DMS79 (cell line): ENCODE results near the gene MYO7B.

ENCODE experiments used
- DNase-seq: peaks from one replicate; lab custom pipeline; 2025; lab: John Stamatoyannopoulos, UW

Gene MYO7B

DNA sequence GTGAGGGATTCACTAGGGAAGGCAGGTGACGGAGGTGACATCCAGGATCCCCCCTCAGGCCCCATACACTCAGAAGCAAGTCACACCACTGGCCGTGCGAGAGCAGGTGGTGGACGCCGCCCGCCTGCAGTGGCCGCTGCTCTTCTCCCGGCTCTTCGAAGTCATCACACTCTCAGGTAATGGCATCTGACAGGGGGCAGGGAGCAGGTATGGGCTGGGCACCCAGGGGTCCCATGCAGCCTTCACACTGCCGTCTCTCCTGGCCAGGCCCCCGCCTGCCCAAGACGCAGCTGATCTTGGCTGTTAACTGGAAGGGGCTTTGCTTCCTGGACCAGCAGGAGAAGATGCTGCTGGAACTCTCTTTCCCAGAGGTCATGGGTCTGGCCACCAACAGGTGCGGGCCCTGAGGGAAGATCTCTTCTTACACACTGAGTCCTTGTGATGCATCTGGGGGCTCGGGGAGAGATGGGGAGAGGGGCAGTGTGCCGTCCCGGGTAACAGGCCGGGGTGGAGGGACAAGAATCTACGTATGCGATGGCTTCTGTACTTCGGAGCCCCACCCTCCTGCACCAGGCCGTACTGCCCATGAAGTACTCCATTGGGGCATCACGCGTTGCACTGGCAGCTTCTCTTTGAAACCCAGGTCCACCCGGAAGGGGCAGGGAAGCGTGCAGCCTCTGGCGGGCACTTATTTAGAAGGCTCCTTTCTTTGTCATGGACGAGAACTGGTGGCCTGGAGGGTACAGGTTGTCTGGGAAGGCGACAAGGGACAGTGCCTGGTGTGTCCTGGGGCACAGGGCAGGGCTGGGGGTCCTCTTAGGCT, 91.6 kb downstream of the MYO7B start:
- no peak for DNase-seq

DNA sequence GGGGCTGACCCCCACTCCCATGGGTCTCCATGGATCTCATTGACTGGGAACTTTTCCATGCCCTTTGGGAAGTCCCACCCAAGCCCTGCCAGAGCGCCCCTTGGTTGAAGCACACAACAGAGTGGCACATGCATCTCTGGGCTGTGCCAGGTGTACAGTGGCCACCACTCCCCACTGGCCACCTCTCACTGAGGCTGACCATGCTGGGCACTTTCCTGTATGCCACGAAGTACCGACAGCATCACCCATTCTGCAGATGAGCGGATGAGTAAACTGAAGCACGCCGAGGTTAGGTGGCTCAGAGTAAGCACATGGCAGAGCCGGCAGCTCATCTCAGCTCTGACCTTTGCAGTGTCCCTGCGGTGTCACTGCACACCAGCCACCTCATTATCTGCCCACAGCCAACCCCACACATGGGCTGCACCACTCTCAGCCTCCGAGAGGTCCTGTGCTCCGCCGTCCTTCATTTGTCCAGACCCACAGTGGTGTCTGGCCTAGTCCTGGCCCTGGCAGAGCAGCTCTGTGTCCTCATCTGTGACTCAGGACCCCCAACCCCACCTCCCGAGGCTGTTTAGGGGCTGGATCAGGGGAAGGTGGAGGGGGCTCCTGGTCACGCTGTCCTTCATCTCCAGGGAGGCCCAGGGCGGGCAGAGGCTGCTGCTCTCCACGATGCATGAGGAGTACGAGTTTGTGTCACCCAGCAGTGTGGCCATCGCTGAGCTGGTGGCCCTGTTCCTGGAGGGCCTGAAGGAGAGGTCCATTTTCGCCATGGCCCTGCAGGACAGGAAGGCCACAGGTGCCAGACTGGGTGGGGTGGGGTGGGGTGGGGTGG, 92.5 kb downstream of the MYO7B start:
- DNase-seq = no peak

DNA sequence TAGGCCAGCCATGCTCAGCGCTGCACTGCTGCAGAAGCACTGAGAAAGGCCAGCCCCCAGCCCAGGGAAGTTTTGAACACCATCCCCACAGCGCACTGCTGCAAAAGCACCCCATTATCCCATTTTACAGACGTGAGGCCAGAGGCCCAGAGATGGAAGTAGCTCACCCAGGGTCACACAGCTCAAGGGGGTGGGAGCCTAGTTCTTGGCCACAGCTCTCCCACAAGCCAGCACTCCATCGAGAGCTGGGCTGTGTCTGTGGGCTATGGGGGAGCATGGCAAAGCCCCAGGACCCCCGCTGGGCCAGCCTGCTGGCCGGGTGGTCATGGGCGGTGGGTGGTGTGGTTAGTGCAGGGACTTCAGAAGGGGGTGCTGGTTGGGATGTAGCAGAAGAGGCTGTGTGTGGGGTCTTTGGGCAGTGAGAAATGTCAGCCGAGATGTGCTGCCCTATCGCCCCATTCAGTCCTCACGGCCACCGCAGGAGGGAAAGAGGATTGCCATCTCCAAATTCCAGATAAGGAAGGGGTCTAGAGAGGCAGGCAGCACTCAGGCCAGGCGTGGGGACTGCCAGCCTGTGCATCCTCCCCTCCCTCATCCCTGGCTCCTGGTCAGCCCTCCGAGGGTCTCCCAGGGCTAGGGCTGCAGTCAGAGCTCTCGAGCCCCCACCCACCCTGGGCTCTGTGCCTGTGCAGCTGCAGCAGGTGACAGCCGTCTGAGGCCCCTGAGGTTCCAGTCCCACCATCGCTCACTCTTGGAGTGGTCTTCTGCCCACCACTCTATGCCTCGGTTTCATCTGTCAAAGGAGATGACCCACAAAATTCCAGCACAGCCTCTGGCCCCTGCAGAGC, 93.5 kb downstream of the MYO7B start:
- no peak for DNase-seq

DNA sequence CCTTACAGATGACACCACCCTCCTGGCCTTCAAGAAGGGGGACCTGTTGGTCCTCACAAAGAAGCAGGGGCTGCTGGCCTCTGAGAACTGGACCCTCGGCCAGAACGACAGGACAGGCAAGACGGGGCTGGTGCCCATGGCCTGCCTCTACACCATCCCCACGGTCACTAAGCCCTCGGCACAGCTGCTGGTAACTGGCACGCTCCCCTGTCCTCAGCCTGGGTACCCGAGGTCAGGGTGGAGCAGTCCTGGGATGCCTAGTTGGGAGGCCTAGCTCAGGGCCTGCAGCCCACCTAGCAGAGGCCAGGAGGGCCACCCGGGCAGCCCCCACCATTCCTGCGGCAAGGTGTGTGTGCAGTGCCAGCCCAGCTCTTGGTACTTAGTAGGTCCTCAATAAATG, 94.2 kb downstream of the MYO7B start:
- DNase-seq = no peak

DNA sequence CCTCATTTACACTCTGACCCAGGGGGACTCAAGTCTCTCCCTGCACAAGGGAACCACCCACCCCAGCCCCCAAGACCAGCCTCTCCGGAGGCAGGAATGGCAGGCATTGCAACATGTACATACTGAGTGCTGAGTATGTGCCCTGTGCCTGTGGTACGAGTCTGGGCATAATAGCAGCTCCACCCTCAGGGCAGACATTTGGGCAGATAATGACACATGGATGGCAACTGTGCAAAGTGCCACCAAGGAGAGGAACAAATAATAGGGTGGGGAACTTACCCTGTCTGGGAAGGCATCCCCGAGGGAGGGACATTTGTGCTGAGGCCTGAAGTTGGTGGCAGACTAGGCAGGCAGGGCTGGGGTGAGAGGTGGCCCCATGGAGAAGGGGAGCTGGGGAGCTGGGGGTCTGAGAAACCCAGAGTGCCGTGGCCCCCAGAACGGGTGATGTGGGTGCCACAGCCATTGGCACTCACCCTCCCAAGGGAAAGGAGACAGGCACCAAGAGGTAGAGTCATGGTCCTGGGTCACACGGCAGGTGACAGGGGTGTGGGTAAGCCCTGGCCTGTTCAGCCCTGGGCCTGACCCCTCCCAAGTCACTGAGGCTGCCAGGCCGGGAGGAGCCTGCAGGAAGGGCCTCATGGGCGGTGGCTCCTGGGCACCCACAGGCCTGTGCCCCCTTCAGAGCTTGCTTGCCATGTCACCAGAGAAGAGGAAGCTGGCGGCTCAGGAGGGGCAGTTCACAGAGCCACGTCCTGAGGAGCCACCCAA, 94.8 kb downstream of the MYO7B start:
- DNase-seq = no peak

DNA sequence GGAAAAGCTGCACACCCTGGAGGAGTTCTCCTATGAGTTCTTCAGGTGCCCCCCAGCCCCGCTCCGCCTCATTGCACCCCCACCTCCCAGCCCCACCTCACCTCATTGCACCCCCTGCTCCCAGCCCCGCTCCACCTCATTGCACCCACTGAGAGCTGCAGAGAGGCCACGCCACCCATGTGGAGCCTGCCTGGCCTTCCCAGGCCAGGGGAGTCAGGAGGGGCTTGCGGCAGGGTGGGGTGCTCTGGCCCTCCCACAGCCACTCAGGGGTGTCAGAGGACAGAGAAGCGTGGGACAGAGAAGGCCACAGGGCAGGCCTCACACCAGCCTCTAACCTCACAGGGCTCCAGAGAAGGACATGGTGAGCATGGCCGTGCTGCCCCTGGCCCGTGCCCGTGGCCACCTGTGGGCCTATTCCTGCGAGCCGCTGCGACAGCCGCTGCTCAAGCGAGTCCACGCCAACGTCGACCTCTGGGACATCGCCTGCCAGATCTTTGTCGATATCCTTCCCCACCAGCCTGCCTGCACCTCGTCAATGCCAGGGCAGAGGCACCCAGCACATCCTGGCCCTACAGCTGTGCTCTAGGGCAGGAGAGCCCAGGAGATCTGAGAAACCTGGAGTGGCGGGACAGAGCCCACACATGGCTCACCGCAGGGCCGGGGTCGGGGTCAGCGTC, 95.5 kb downstream of the MYO7B start:
- DNase-seq = no peak

DNA sequence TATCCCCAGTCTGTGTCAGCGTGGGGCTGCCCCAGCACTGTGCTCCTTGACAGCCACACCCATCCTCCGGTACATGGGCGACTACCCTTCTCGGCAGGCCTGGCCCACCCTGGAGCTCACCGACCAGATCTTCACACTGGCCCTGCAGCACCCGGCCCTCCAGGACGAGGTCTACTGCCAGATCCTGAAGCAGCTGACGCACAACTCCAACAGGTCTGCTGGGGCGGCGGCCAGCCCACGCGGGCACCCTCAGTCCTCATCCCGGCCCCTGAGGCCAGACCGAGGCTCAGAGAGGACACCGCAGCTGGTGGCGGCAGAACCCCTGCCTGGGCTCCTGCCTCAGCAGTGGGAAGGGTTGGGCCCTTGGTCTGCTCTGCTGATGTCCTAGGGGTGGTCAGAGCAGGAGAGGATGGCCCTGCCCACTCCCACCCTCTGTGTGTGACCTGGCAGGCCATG, 96.1 kb downstream of the MYO7B start:
- DNase-seq = no peak

DNA sequence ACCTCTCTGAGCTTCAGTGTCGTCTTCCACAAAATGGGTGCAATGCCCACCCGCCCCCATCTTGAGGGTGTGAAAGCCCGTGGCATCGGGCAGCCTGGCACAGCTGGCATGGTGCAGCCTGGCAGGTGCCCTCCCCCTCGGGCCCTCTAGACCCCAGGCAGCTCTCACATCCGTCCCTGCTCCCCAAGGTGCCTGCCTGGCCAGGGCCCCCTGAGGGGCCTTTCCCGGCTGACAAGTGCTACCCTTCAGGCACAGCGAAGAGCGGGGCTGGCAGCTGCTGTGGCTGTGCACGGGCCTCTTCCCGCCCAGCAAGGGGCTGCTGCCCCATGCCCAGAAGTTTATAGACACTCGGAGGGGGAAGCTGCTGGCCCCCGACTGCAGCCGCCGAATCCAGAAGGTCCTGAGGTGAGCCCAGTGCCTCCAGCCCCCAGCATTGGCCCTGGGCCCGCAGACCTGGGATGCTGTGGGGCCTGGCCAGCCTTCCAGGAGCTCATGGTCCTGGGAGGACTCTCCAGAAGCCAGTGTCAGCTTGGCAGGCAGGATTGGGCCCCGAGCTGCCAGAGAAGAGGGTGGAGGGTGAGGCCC, 96.6 kb downstream of the MYO7B start:
- no peak for DNase-seq

DNA sequence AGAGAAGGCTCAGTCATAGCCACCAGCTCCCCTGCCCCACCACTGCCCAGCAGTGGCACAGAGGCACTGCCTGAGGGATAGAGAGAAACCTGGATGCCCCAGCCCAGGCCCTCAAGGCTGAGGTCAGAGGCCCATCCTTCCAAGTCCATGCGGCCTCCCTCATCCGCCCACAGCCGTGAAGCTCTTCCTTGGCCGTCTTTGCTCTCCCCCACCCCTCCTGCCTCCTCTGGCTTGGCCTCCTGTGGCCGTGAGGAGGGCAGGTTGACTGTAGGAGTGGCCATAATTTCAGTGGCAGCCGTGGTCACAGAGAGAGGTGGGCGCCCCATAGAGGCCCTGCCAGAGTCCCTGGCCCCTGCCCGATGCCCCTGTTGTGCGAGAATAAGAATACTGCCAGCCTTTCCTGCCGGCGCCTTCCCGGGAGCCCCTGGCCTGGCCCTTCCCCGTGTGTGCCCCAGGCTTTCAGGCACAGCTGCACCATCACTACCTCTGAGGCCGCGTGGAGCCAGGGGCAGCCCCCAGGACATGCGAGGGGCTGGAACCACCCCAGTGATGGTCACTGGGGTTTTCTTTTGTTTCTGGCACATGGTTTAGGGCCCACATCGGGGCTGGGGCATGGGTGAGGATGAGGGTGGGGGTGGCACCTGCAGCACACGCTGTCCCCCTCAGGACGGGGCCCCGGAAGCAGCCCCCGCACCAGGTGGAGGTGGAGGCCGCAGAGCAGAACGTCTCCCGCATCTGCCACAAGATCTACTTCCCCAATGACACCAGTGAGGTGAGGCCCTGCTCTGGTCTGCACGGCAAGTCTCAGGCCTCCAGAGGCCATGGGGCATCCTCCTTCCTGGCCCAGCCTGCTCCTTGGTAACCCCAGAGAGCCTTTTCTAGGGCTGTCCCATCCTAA, 97.4 kb downstream of the MYO7B start:
- DNase-seq = no peak

DNA sequence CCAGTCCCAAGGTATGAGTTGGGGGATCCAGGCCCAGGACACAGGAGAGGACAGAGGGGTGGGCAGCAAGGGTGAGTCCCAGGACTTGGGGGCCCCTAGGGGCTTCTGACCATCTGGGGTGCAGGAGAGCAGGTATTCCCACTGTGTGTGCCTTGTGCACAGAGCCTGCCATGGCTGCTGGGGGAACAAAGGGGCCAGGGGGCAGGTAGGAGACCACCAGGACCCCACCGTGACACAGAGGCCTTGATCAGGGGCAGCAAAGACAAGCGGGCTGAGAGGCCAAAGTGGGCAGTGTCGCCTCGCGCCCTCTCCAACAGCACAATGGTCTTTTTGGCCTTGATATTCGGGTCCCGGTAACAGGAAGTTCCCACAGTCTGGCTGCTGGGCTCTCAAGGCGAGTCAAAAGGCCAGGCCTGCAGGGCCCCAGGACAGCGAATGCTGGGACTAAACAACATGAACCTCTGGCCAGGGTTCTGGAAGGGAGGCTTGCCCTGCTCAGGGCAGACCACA, 98.1 kb downstream of the MYO7B start:
- DNase-seq = no peak

DNA sequence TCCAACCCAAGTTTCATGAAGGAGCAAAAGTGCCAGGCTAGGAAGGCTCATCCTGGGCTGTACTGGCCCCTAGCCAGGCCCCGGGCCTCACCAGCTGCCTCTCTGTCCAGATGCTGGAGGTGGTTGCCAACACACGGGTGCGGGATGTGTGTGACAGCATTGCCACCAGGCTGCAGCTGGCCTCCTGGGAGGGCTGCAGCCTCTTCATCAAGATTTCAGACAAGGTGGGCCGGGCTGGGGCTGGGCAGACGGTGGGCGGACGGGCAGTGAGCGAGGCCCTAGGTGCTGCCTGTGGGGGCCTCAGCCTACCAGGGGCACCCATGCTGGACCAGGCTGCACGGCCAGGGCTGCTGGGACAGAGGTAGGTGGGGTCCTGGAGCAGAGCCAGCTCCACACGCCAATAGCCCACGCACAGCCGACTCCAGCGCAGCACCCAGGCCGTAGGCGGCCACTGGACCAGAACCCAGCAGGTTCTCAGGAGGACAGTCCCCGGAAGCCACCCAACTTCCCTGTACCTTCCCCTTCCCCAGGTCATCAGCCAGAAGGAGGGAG, 98.7 kb downstream of the MYO7B start:
- DNase-seq = no peak

DNA sequence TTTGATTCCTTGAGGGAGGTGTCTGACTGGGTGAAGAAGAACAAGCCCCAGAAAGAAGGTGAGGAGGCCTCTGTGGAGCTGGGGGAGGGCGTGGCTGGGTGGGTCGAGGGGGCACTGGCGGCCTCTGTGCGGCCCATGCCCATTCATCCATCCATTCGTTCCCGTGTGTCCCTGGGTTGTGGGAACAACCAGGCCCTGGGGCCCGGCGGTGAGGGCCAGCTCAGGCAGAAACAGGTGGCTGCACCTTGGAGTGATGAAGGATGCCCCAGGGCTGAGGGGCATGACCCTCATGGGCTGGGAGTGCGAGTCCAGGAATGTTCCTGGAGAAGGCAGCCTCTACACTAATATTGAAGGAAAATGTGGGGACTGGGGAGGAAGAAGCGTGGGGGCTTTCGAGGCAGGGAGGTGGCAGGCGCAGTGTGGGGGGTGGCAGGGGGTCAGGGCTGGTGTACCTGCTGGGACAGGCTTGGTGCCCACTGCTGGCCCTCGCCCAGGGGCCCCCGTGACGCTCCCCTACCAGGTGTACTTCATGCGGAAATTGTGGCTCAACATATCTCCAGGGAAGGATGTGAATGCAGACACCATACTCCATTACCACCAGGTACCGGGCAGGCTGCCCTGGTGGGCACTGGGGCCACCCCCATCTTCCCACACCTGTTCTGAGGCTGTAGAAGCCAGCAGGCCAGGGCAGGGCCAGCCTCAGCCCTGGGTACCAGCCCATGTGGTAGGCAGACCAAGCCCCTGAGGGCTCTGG, 99.3 kb downstream of the MYO7B start:
- DNase-seq = no peak

DNA sequence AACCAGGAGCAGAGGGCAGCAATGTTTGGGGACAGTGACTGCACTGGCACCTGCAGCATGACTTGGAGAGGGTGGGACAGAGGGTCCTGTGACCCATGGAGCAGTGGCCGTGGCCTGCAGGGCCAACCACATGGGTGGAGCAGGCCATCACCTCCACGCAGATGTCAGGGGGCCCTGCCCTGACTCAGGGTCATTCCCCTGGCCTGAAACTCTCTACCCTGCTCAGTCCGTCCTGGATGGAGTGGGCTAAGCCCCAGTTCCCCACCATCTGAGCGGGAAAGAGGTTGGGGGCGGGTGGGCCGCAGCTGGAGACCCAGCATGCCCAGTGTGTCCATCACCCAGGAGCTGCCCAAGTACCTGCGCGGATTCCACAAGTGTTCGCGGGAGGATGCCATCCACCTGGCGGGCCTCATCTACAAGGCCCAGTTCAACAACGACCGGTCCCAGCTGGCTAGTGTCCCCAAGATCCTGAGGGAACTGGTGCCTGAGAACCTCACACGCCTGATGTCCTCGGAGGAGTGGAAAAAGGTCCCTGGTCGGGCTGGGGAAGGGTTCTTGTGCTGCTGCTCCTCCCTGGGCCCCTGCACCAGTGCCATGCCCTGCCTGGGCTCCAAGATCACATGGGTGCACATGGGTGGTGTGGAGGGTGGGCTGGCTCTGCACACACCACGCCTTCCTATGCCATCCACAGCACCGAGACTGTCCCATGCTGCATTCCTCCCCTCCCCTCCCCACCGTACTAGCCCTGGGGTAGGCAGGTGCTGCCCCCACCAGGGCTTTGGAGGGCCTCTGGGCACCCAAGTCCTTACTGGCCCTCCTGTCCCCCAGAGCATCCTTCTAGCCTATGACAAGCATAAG, 100.1 kb downstream of the MYO7B start:
- DNase-seq = no peak

DNA sequence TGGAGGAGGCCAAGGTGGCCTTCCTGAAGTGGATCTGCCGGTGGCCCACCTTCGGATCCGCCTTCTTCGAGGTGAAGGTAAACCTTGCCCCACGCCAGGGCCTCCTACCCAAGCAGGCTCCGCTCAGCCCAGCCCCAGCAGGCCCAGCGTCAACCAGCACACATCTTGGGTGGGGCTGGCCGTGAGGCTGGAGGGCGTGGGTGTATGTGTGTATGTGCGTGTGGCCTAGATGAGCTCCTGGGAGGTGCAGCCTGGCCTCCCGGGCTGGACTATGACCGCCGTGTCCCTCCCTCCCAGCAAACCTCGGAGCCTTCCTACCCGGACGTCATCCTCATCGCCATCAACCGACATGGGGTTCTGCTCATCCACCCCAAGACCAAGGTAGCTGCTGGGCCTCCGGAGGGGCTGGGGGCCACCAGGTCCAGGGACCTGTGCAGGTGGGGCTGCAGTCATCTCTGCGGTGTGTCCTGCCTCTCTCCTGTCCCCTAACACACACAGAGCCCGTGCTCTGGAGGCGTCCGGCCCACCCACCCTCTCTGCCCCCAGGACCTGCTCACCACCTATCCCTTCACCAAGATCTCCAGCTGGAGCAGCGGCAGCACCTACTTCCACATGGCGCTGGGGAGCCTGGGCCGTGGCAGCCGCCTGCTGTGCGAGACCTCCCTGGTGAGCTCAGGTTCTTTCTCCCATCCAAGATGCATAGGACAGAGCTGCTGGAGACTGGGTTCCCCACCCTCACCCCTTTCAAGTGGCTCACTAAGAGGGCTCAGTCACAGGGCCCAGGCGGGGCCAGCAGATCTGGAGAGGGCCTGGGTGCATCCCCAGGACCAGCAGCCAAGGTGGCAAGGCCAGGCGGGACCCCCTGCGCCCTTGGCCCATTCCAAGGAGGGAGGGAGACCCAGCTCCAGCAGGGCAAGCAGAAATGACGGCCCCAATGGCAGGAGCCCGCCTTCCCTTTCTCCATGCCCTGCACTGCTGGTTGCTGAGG, 101.1 kb downstream of the MYO7B start:
- no peak for DNase-seq

DNA sequence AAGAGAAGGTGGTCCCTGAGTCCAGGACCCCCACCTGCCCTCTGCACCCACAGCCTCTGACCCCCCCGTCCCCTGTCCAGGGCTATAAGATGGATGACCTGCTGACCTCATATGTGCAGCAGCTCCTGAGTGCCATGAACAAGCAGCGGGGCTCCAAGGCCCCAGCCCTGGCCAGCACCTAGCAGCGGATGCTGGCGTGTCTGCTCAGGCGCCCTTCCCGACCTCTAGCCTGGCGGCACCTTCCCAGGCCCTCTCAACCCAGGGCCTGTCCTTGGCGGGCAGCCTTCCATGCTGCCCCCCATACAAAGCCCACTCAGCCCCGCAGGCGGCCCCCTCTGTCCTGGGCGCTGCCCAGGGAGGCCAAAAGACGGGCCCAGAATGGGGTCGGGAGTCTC, 101.8 kb downstream of the MYO7B start:
- no peak for DNase-seq

DNA sequence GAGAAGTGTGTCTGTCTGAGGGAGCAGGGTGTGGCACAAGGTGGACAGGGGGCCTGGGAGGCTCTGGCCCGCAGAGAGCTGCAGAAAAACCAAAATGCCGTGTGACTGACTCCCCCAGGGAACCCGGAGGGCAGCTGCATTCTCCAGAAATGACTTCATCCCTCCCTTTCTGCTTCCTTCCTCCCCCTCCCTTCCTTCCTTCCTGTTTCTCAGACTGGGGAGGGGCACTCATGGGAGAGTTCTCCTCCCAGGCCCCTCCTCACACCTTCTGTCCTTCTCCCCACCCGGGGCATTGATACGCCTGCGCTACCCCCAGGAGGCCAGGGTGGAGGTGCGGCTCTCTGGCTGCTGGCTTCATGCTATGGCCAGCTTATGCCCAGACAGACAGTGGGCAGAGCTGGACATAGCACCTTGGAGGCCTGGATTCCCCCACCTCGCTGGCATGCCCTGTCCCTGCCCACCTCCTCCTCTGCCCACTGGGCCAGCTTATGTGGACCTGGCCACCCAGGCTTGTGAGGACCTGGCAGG, 102.3 kb downstream of the MYO7B start:
- DNase-seq = no peak
